HepG2 (cell line): ENCODE results near the gene AGXT. TPM values are rescaled to one million over a fixed set of nuclear protein-coding genes. Genes with fewer than 3 reads are reported as not detected.

Experiments used
- BATF2 ChIP-seq: sonication (generic); formaldehyde crosslinking; IDR thresholded peaks from 2 replicates; pipeline ENCODE4 v1.8.0; 2022; ENCODE audit warnings: mild to moderate bottlenecking, missing genetic modification reagents, moderate library complexity
- DBP ChIP-seq: sonication (generic); formaldehyde crosslinking; IDR thresholded peaks from 2 replicates; pipeline ENCODE4 v1.4.0; 2020; ENCODE audit warnings: missing genetic modification reagents; ENCODE audit errors: not compliant biosample characterization
- HNF4A ChIP-seq: sonication (generic); formaldehyde crosslinking; IDR thresholded peaks from 2 replicates; pipeline ENCODE4 v1.4.0; 2020; ENCODE audit warnings: missing genetic modification reagents
- KAT8 ChIP-seq: IDR thresholded peaks from 2 replicates; pipeline ENCODE4 v1.6.1; 2016; ENCODE audit warnings: missing genetic modification reagents, missing compliant biosample characterization
- SAP130 ChIP-seq: IDR thresholded peaks from 2 replicates; pipeline ENCODE4 v1.6.1; 2016; ENCODE audit warnings: low read depth
- SKI ChIP-seq: fragments of 450-650 bp; IDR thresholded peaks from one replicate; pipeline ENCODE4 v1.6.1; 2018; ENCODE audit warnings: mild to moderate bottlenecking; ENCODE audit not compliant: partially characterized antibody
- ZNF280D ChIP-seq: sonication (generic); formaldehyde crosslinking; IDR thresholded peaks from 2 replicates; pipeline ENCODE4 v1.5.1; 2020; ENCODE audit warnings: mild to moderate bottlenecking, missing genetic modification reagents
- ZNF281 ChIP-seq: sonication (generic); formaldehyde crosslinking; IDR thresholded peaks from 2 replicates; pipeline ENCODE4 v1.4.0; 2020; ENCODE audit warnings: missing genetic modification reagents, borderline replicate concordance
- ZNF318 ChIP-seq: sonication (generic); formaldehyde crosslinking; IDR thresholded peaks from 2 replicates; pipeline ENCODE4 v1.4.0; 2020; ENCODE audit warnings: mild to moderate bottlenecking, missing genetic modification reagents
- ZNF33B ChIP-seq: sonication (generic); formaldehyde crosslinking; IDR thresholded peaks from 2 replicates; pipeline ENCODE4 v1.5.1; 2020; ENCODE audit warnings: mild to moderate bottlenecking, missing genetic modification reagents
- ZNF652 ChIP-seq: IDR thresholded peaks from 2 replicates; pipeline ENCODE4 v1.6.1; 2016; ENCODE audit warnings: low read depth, borderline replicate concordance
- polyA plus RNA-seq, 8 experiments: library from polyadenylated mRNA; depleted of rRNA in 3 of 8; stranded (reverse) in 7 of 8; unstranded in 1 of 8; fragments of >200 nt; fragmentation: Illumina TruSeq in 4 of 8; extraction: Trizol in 4 of 8; gene quantifications; 2 replicates each; pipeline versions ENCODE4 v1.2.1 to v1.2.3, GENCODE V29; 2011 to 2016; ENCODE audit warnings: low read depth in 4 of 8, missing spikeins in 1 of 8, mixed read lengths in 1 of 8; ENCODE audit not compliant: insufficient read depth in 1 of 8
- total RNA-seq, 5 experiments: library from RNA; depleted of rRNA; stranded (reverse); fragments of >200 nt; fragmentation: Illumina TruSeq; extraction: Trizol; gene quantifications; 2 replicates each; pipeline ENCODE4 v1.2.3, GENCODE V29; 2016; ENCODE audit warnings: low read depth in 1 of 5

AGXT gene
- total and polyA plus RNA-seq, 2 of the 13 experiments (the other 11 are each of a cell fraction or from before 2014, with no cell fraction given), result 41.9 to 96.1 TPM

DNA sequence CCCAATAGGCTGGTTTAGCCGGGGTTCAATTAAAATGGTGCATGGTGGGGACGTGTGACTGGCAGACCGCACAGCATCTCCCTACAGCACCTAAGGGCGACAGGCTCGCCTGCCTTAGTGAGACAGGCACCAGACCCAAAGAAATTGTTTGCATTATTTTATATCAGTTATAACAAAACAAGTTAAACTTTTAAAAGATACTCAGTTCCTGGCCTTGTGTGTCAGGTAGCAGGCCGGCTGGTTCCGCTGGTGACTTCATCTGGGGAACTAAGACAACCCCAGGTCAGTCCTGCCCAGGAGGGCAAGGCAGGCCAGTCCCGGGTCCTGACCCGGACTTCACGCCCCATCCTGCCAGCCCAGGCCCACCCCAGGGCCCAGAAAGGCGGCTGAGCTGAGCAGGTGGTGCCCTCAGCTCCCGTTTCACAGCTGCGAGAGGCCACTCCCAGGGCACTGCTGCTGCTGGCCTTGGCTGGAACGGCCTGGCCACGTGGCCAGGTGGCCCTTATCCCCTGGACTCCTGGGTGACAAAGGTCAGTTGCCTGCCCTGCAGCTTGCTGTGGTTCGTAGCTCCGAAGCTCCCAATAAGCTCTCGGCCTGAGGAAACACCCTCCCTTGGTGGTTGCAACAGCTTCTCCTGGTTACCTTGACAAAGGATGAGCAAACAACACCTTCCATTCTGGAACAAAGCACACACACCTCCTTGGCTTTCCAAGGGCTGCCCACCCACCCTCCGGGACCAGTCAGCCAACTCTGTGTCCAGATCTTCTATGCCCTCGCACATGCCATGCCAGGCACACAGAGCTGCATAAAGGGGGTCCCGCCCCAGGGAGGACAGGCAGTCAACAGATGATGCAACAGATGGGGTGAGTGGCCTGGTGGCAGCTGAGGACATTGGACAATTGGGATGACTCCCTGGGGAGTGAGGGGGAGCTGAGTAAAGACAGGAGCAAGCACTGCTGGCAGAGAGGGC is 11.3 kb upstream of the AGXT start (continued):
- no peak for TF ChIP-seq DBP (CRISPR knock-in tag)
- TF ChIP-seq ZNF281 (CRISPR knock-in tag), result peak; percentile 74; the same call in 1 of the 2 replicates
- TF ChIP-seq SKI, result peak; percentile 79
- TF ChIP-seq HNF4A (CRISPR knock-in tag), result peak; percentile 100
- TF ChIP-seq ZNF318 (CRISPR knock-in tag), result no peak
- peak; percentile 63; the same call in 1 of the 2 replicates for TF ChIP-seq ZNF33B (CRISPR knock-in tag)
- no peak for TF ChIP-seq ZNF652 (CRISPR knock-in tag)
- TF ChIP-seq ZNF280D, result peak; percentile 98
- TF ChIP-seq BATF2, result peak; percentile 96
- peak; percentile 96 for TF ChIP-seq SAP130 (CRISPR knock-in tag)
- peak; percentile 86 for TF ChIP-seq KAT8 (CRISPR knock-in tag)
